MCF 10A (cell line): Measurements from ENCODE around the gene SERF1A. TPM values are rescaled to one million over a fixed set of nuclear protein-coding genes. Genes with fewer than 3 reads are reported as not detected.
"Not testable (repeated sequence)": the region's sequence is repeated elsewhere in the genome, so short reads cannot be mapped to it uniquely, and the experiment has no call there.

ENCODE experiments used
- Bru-seq: library from RNA; stranded (reverse); fragments of 400-500 nt; gene quantifications from one replicate; lab custom pipeline; 2021; lab: Mats Ljungman, UMichigan
- BruChase-seq, 2 experiments: library from RNA; stranded (reverse); fragments of 400-500 nt; gene quantifications; one replicate each; lab custom pipeline; 2021; lab: Mats Ljungman, UMichigan
- BruUV-seq: library from RNA; stranded (reverse); fragments of 400-500 nt; replicated peaks from 2 replicates; lab custom pipeline; 2021; lab: Mats Ljungman, UMichigan
- CTCF ChIA-PET: fragments of 300-600 bp; sonication (Branson Sonifier 250); formaldehyde crosslinking; extraction: SDS; loops from one replicate; lab custom pipeline; 2021; ENCODE audit warnings: antibody characterized with exemption, inconsistent platforms; lab: Yijun Ruan, JAX
- POLR2A ChIA-PET: fragments of 300-600, 350-650 bp; sonication (Branson Sonifier 250); formaldehyde crosslinking; extraction: SDS; loops from one replicate; lab custom pipeline; 2020; ENCODE audit warnings: antibody characterized with exemption, inconsistent platforms; lab: Yijun Ruan, JAX
- DNase-seq: peaks from one replicate; pipeline ENCODE4 v3.0.0-alpha.2; 2018; ENCODE audit not compliant: unreplicated experiment
- H3K27ac Mint-ChIP-seq: one replicate; pipeline ENCODE4 v1.8.0; 2022; ENCODE audit warnings: mild to moderate bottlenecking, low read depth, mixed read lengths; ENCODE audit not compliant: unreplicated experiment
- H3K27me3 Mint-ChIP-seq: one replicate; pipeline ENCODE4 v1.8.0; 2022; ENCODE audit warnings: mixed read lengths; ENCODE audit not compliant: insufficient read depth, unreplicated experiment
- H3K36me3 Mint-ChIP-seq: one replicate; pipeline ENCODE4 v1.8.0; 2022; ENCODE audit warnings: mild to moderate bottlenecking, moderate library complexity, mixed read lengths; ENCODE audit not compliant: insufficient read depth, unreplicated experiment
- H3K4me1 Mint-ChIP-seq: one replicate; pipeline ENCODE4 v1.8.0; 2022; ENCODE audit warnings: mixed read lengths; ENCODE audit not compliant: insufficient read depth, unreplicated experiment
- H3K4me3 Mint-ChIP-seq: one replicate; pipeline ENCODE4 v1.8.0; 2022; ENCODE audit warnings: mild to moderate bottlenecking, moderate library complexity, mixed read lengths; ENCODE audit not compliant: unreplicated experiment
- H3K9me3 Mint-ChIP-seq: one replicate; pipeline ENCODE4 v1.8.0; 2022; ENCODE audit warnings: mixed read lengths; ENCODE audit not compliant: unreplicated experiment
- intact Hi-C: fragments of 100-400 bp; cut with micrococcal nuclease; formaldehyde crosslinking; loops from 2 replicates; pipeline ENCODE4 v1.14.1; 2022
- long read RNA-seq: library from polyadenylated mRNA; stranded (forward); transcript quantifications from one replicate; pipeline ENCODE4 v2.0.0, GENCODE V29; 2022
- total RNA-seq: library from RNA; stranded (reverse); gene quantifications from 2 replicates; pipeline ENCODE4 v1.2.3, GENCODE V29; 2022

The SERF1A gene
- total RNA-seq (0.93 and 1.9 TPM in 2 replicates), Bru-seq, nascent RNA (percentile 23 among the genes with signal in this experiment), BruChase-seq, experiment 1, labeled RNA remaining after a 6-hour chase (percentile 10 among the genes with signal in this experiment), BruChase-seq, experiment 2, labeled RNA remaining after a 2-hour chase (percentile 15 among the genes with signal in this experiment)
- long read RNA-seq, transcript SERF1A-201 (3 exons, 963 nt), result major isoform, 30 of 36 reads
- long read RNA-seq, partial matches to known transcripts, result 0 of 36 reads
- long read RNA-seq, other reads (novel, unspliced or antisense), result 1 of 36 reads

GRCh38 chr5:70900533-70901271 is at the start of gene SERF1A:
TSS of gene SERF1A (plus strand) at chr5:70900669. CDS start at chr5:70900870, 201 bp downstream.
- DNase-seq, H3K4me3 Mint-ChIP-seq, CTCF ChIA-PET, intact Hi-C loops, BruUV-seq, H3K36me3 Mint-ChIP-seq, H3K9me3 Mint-ChIP-seq, H3K4me1 Mint-ChIP-seq, POLR2A ChIA-PET, H3K27me3 Mint-ChIP-seq, H3K27ac Mint-ChIP-seq: not testable (repeated sequence)

GRCh38 chr5:70866778-70867177 is 33.7 kb upstream of the SERF1A start:
- H3K4me1 Mint-ChIP-seq, H3K4me3 Mint-ChIP-seq, H3K27me3 Mint-ChIP-seq, H3K36me3 Mint-ChIP-seq, BruUV-seq, H3K27ac Mint-ChIP-seq, DNase-seq, intact Hi-C loops, POLR2A ChIA-PET, CTCF ChIA-PET, H3K9me3 Mint-ChIP-seq: not testable (repeated sequence)

GRCh38 chr5:70870626-70871025 is 29.8 kb upstream of the SERF1A start:
- POLR2A ChIA-PET, H3K36me3 Mint-ChIP-seq, H3K4me3 Mint-ChIP-seq, BruUV-seq, H3K9me3 Mint-ChIP-seq, H3K4me1 Mint-ChIP-seq, H3K27me3 Mint-ChIP-seq, intact Hi-C loops, DNase-seq, CTCF ChIA-PET, H3K27ac Mint-ChIP-seq: not testable (repeated sequence)

- CTCF ChIA-PET, intact Hi-C loops, DNase-seq, H3K9me3 Mint-ChIP-seq, H3K4me3 Mint-ChIP-seq, H3K27ac Mint-ChIP-seq, H3K36me3 Mint-ChIP-seq, H3K27me3 Mint-ChIP-seq, BruUV-seq, POLR2A ChIA-PET, H3K4me1 Mint-ChIP-seq: not testable (repeated sequence)
Observed at GRCh38 chr5:70896076-70896475, 4.4 kb upstream of the SERF1A start.

GRCh38 chr5:70901272-70901571 is 753 bp downstream of the SERF1A start:
- H3K4me1 Mint-ChIP-seq, H3K4me3 Mint-ChIP-seq, BruUV-seq, H3K27ac Mint-ChIP-seq, POLR2A ChIA-PET, H3K36me3 Mint-ChIP-seq, CTCF ChIA-PET, intact Hi-C loops, DNase-seq, H3K9me3 Mint-ChIP-seq, H3K27me3 Mint-ChIP-seq: not testable (repeated sequence)

GRCh38 chr5:70906624-70907023 is 6.2 kb downstream of the SERF1A start:
- POLR2A ChIA-PET, H3K36me3 Mint-ChIP-seq, BruUV-seq, H3K4me3 Mint-ChIP-seq, CTCF ChIA-PET, intact Hi-C loops, DNase-seq, H3K9me3 Mint-ChIP-seq, H3K27me3 Mint-ChIP-seq, H3K27ac Mint-ChIP-seq, H3K4me1 Mint-ChIP-seq: not testable (repeated sequence)

GRCh38 chr5:70916829-70917228 is 16.4 kb downstream of the SERF1A start:
- H3K27me3 Mint-ChIP-seq, H3K36me3 Mint-ChIP-seq, POLR2A ChIA-PET, H3K4me3 Mint-ChIP-seq, intact Hi-C loops, BruUV-seq, H3K27ac Mint-ChIP-seq, H3K4me1 Mint-ChIP-seq, DNase-seq, CTCF ChIA-PET, H3K9me3 Mint-ChIP-seq: not testable (repeated sequence)

- intact Hi-C loops, POLR2A ChIA-PET, H3K27ac Mint-ChIP-seq, DNase-seq, CTCF ChIA-PET, H3K36me3 Mint-ChIP-seq, H3K4me1 Mint-ChIP-seq, H3K27me3 Mint-ChIP-seq, H3K4me3 Mint-ChIP-seq, H3K9me3 Mint-ChIP-seq: not testable (repeated sequence)
- BruUV-seq, result TSS peak; percentile 74
Observed at GRCh38 chr5:70925211-70925562, 24.7 kb downstream of the SERF1A start.

GRCh38 chr5:70931709-70932368 is 31.4 kb downstream of the SERF1A start:
- H3K4me1 Mint-ChIP-seq, H3K9me3 Mint-ChIP-seq, intact Hi-C loops, H3K27ac Mint-ChIP-seq, DNase-seq, H3K4me3 Mint-ChIP-seq, POLR2A ChIA-PET, H3K27me3 Mint-ChIP-seq, CTCF ChIA-PET, BruUV-seq, H3K36me3 Mint-ChIP-seq: not testable (repeated sequence)
